ENCODE results near the gene MYO1D. TPM values are rescaled to one million over a fixed set of nuclear protein-coding genes. Genes with fewer than 3 reads are reported as not detected.

Gene MYO1D
- total and polyA plus RNA-seq, 2 experiments from 2014 or later = 34.3 to 43.7 TPM

GRCh38 chr17:32798938-32799337 lies 78.0 kb downstream of the MYO1D start:
- DNase-seq (ENCODE audit: low read depth in 1 of 2, low spot score in 1 of 2) = no peak
- Histone ChIP-seq H3K27ac (no peak overlapping the region), H3K27me3 (no peaks in the 10 kb centered on the region), H3K9me3 (ENCODE audit: low read depth) (no peaks in the 10 kb centered on the region), H3K36me3 (no peaks in the 10 kb centered on the region), H3K4me3 (no peak overlapping the region), H3K4me1 (ENCODE audit: low read depth) (peaks cover 4% of the 10 kb centered on the region)
- TF ChIP-seq, protein P1, sequence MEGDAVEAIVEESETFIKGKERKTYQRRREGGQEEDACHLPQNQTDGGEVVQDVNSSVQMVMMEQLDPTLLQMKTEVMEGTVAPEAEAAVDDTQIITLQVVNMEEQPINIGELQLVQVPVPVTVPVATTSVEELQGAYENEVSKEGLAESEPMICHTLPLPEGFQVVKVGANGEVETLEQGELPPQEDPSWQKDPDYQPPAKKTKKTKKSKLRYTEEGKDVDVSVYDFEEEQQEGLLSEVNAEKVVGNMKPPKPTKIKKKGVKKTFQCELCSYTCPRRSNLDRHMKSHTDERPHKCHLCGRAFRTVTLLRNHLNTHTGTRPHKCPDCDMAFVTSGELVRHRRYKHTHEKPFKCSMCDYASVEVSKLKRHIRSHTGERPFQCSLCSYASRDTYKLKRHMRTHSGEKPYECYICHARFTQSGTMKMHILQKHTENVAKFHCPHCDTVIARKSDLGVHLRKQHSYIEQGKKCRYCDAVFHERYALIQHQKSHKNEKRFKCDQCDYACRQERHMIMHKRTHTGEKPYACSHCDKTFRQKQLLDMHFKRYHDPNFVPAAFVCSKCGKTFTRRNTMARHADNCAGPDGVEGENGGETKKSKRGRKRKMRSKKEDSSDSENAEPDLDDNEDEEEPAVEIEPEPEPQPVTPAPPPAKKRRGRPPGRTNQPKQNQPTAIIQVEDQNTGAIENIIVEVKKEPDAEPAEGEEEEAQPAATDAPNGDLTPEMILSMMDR (IDR thresholded peaks at IDR 0.05; ENCODE audit: low read depth, low read length) = no peak

GRCh38 chr17:32795339-32795979 lies 81.5 kb downstream of the MYO1D start:
- no peak overlapping the region for H3K4me3 ChIP-seq
- no peak for DNase-seq (ENCODE audit: low read depth in 1 of 2, low spot score in 1 of 2)
- H3K27ac ChIP-seq = no peak overlapping the region
- no peaks in the 10 kb centered on the region for H3K9me3 ChIP-seq (ENCODE audit: low read depth)
- TF ChIP-seq, protein P1 (IDR thresholded peaks at IDR 0.05; ENCODE audit: low read depth, low read length) = no peak
- no peaks in the 10 kb centered on the region for H3K36me3 ChIP-seq
- no peaks in the 10 kb centered on the region for H3K27me3 ChIP-seq
- H3K4me1 ChIP-seq (ENCODE audit: low read depth) = peaks cover 12% of the 10 kb centered on the region

- Histone ChIP-seq H3K4me3 (no peak overlapping the region), H3K4me1 (ENCODE audit: low read depth) (peaks cover 12% of the 10 kb centered on the region), H3K36me3 (no peaks in the 10 kb centered on the region), H3K27me3 (no peaks in the 10 kb centered on the region), H3K9me3 (ENCODE audit: low read depth) (no peaks in the 10 kb centered on the region), H3K27ac (no peak overlapping the region)
- no peak for DNase-seq (ENCODE audit: low read depth in 1 of 2, low spot score in 1 of 2)
- TF ChIP-seq, protein P1 (IDR thresholded peaks at IDR 0.05; ENCODE audit: low read depth, low read length) = no peak
These were observed 82.2 kb downstream of the MYO1D start for GRCh38 chr17:32794533-32795246.

GRCh38 chr17:32793841-32794240 lies 83.1 kb downstream of the MYO1D start:
- Histone ChIP-seq H3K9me3 (ENCODE audit: low read depth) (no peaks in the 10 kb centered on the region), H3K36me3 (no peaks in the 10 kb centered on the region), H3K4me1 (ENCODE audit: low read depth) (peaks cover 12% of the 10 kb centered on the region), H3K4me3 (no peak overlapping the region), H3K27me3 (no peaks in the 10 kb centered on the region), H3K27ac (no peak overlapping the region)
- DNase-seq (ENCODE audit: low read depth in 1 of 2, low spot score in 1 of 2) = no peak
- TF ChIP-seq, protein P1 (IDR thresholded peaks at IDR 0.05; ENCODE audit: low read depth, low read length) = no peak

- no peak for DNase-seq (ENCODE audit: low read depth in 1 of 2, low spot score in 1 of 2)
- Histone ChIP-seq H3K27me3 (no peaks in the 10 kb centered on the region), H3K9me3 (ENCODE audit: low read depth) (no peaks in the 10 kb centered on the region), H3K27ac (no peak overlapping the region), H3K4me1 (ENCODE audit: low read depth) (peaks cover 12% of the 10 kb centered on the region), H3K4me3 (no peak overlapping the region), H3K36me3 (no peaks in the 10 kb centered on the region)
- TF ChIP-seq, protein P1 (IDR thresholded peaks at IDR 0.05; ENCODE audit: low read depth, low read length) = no peak
These were observed 84.7 kb downstream of the MYO1D start for GRCh38 chr17:32792207-32792606.
